Dermis microvascular lymphatic vessel endothelial cell (primary cell): ENCODE data around the gene PRRC2A. TPM values are rescaled to one million over a fixed set of nuclear protein-coding genes. Genes with fewer than 3 reads are reported as not detected.

Source experiments
- DNase-seq, 2 donors: peaks; one replicate each; pipeline versions ENCODE4 v3.0.0 to v3.0.0-alpha.2; 2010; ENCODE audit warnings: low read depth in 2 of 2
- total RNA-seq: library from RNA; depleted of rRNA; stranded (reverse); fragments of >200 nt; gene quantifications from 2 replicates; pipeline ENCODE4 v1.2.1, GENCODE V29; 2014

PRRC2A gene
- total RNA-seq, 1 donor from 2014 or later = 19.8 TPM

- DNase-seq = no peak
Observed at GRCh38 chr6:31622684-31623091, 2.2 kb downstream of the PRRC2A start.

GRCh38 chr6:31624070-31624469 is 3.6 kb downstream of the PRRC2A start:
- DNase-seq = no peak

GRCh38 chr6:31626952-31627351 is 6.4 kb downstream of the PRRC2A start:
- no peak for DNase-seq

DNA sequence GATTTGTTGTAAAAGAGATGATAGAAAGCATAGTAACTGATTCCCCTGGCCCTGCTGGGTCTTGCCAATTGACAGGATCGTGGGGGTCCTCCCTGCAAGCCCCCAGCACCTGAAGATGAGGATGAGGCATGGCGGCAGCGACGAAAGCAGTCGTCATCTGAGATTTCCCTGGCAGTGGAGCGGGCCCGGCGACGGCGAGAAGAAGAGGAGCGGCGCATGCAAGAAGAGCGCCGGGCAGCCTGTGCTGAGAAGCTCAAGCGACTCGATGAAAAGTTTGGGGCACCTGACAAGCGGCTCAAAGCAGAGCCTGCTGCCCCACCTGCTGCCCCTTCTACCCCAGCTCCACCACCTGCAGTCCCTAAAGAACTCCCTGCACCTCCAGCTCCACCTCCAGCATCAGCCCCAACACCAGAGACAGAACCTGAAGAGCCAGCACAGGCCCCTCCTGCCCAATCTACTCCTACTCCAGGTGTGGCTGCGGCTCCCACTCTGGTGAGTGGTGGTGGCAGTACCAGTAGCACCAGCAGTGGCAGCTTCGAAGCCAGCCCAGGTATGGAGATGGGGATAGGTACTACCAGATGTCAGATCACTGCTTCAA is 7.3 kb downstream of the PRRC2A start:
- DNase-seq = no peak

GRCh38 chr6:31629014-31629413 is 8.5 kb downstream of the PRRC2A start:
- DNase-seq = no peak

GRCh38 chr6:31630177-31630934 is 9.8 kb downstream of the PRRC2A start:
- DNase-seq = no peak

DNA sequence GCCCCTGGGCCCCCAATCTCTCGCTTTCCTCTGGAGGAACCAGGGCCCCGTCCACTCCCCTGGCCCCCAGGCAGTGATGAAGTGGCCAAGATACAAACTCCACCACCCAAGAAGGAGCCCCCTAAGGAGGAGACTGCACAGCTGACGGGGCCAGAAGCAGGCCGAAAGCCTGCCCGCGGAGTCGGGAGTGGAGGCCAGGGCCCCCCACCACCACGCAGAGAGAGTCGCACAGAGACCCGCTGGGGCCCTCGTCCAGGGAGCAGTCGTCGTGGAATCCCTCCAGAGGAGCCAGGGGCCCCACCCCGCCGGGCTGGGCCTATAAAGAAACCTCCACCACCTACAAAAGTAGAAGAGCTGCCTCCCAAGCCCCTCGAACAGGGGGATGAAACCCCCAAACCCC is 10.7 kb downstream of the PRRC2A start:
- DNase-seq = no peak

GRCh38 chr6:31631681-31632278 is 11.3 kb downstream of the PRRC2A start:
- DNase-seq = no peak

GRCh38 chr6:31632279-31632946 is 11.9 kb downstream of the PRRC2A start:
- DNase-seq = no peak

DNA sequence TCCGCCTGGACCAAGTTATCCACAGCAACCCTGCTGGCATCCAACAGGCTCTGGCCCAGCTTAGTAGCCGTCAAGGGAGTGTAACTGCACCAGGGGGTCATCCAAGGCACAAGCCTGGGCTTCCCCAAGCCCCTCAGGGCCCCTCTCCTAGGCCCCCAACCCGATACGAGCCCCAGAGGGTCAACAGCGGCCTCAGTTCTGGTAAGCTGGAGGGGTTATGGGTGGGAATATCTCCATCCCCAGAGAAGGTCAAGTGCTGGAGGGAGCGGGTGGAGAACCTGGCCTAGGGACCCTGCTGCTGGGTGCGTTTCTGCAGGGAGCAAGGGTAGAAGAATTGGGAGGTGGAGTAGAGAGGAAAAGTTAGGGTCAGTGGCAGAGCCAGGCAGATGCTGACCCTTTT is 12.9 kb downstream of the PRRC2A start:
- no peak for DNase-seq

- DNase-seq = no peak
Observed at GRCh38 chr6:31634131-31634530, 13.6 kb downstream of the PRRC2A start.

GRCh38 chr6:31634969-31635575 is 14.6 kb downstream of the PRRC2A start:
- DNase-seq = no peak

DNA sequence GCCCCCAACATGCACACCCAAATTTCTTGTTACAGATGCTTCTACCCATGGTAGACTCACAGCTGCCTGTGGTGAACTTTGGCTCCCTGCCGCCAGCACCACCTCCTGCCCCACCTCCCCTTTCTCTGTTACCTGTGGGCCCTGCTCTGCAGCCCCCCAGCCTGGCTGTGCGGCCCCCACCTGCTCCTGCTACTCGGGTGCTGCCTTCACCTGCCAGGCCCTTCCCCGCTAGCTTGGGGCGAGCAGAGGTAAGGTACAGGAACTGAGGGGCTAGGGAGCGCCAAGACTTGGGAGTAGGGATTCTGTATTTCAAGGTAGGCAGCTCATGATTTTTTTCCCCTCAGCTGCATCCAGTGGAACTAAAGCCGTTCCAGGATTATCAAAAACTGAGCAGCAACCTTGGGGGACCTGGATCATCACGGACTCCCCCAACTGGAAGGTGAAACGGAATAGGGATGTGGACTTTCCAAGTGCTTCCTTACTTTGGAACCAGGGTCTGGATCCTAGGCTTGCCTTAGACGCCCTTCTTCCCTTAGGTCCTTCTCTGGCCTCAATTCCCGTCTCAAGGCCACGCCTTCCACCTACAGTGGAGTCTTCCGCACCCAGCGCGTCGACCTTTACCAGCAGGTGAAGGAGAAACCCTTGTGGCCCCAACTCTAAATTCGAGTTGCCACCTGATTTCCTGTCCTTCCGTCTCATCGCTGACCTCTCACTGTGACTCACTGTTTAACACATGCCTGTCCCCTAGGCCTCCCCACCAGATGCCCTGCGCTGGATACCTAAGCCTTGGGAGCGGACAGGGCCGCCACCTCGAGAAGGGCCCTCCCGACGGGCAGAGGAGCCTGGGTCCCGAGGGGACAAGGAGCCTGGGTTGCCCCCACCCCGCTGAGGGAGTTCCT is 16.4 kb downstream of the PRRC2A start:
- DNase-seq = no peak

DNA sequence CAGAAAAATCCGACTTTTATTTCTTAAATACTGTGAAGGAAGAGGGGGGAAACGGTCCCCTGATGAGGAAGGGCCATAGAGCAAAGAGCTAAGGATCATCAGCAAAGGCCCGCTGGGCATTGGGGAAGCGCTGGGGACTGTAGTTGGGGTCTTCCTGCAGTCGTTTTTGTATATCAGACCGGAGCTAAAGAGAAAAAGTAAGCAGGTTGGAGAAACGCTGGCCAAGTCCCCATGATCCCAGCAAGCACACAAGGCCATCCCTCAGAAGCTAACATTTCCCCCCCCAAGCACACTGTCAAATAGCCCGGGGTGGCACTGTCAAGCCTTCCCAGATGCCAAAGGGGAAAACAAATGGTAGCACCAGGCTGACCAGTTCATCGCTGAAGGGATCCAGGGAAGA is 18.5 kb downstream of the PRRC2A start:
- no peak for DNase-seq

DNA sequence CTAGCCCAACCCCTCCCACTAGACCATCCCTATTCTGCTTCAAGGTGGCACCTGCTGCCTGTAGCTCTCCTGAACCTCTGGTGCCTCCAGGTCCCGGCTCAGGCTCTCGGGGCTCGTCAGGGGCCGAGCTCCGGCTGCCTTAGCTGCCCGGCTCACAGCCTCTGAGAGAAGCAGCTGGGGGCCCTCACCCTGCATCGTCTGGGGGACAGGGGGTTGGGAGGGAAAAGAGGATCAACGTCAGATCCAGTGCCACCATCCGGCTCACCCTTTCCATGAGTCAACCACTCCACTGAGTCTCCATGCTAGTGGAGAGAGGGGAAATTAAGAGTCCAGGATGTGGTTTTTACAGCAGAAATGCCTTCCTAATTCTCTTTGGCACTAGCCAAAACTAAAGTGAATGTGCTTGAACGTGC is 18.9 kb downstream of the PRRC2A start:
- peak in 1 of 2 donors; percentile 34 for DNase-seq

- DNase-seq = no peak
Observed at GRCh38 chr6:31640612-31641011, 20.1 kb downstream of the PRRC2A start.

GRCh38 chr6:31641370-31641769 is 20.9 kb downstream of the PRRC2A start:
- DNase-seq = no peak

DNA sequence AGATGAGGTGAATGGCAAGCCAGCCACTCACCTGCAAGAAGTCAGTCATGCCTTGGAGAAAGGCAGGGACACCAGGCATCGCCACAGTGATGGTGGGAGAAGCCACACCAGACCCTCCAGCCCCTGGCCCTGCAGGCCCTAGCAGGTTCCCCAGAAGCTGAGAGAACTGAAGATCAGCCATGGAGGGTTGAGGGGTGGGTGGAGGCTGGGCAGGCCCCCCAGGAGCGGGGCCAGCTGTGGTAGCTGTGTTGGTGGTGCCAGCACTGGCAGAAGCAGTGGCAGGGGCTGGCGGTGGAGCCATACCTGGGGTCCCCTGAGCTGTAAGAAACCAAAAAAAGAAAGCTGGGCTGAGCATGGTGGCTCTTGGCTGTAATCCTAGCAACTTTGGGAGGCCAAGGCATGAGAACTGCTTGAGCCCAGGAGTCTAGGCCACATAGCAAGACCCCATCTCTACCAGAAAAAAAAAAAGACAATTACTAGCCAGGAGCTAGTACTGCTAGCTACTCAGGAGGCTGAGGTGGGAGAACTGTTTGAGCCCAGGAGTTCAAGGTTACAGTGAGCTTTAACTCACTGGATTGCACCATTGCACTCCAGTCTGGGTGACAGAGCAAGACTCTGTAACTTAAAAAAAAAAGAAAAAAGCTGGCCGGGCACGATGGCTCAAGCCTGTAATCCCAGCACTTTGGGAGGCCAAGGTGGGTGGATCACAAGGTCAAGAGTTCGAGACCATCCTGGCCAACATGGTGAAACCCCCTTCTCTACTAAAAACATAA is 22.5 kb downstream of the PRRC2A start:
- no peak for DNase-seq

DNA sequence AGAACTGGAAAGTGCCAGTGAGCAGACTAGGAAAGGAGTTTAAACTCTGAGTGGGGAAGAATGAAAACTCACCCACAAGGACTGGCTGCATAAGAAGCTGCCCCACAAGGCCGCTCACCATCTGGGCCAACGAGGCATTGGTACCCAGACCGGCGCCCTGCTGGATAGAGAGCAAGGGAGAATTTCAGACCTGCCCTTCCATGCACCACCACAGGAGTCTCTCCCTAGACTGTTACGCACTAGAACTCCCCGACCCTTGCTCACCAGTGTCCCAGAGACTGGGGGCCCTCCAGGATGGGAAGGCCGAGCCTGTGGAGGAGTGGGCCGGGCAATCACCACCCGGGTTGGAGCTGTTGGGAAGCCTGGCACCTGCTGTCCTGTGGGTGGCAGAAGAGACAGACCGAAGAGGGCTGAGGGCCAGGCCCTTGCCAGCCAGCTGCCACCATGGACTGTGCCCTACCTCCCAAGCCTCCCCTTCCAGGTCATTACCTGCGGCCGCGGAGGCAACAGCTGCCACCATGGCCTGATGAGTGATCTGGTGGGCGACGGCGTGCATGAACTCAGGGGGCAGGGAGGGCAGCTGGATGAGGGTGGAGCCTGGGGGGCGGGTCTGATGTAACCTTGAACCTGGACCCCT is 23.4 kb downstream of the PRRC2A start:
- no peak for DNase-seq

GRCh38 chr6:31645325-31645724 is 24.8 kb downstream of the PRRC2A start:
- no peak for DNase-seq
